OCI-LY7 (cell line): ENCODE measurements around the gene GRIP1. TPM values are rescaled to one million over a fixed set of nuclear protein-coding genes. Genes with fewer than 3 reads are reported as not detected.

Experiments
- BruUV-seq: library from RNA; stranded (reverse); fragments of 400-500 nt; replicated peaks from 2 replicates; lab custom pipeline; 2021; lab: Mats Ljungman, UMichigan
- CTCF ChIA-PET: fragments of 300-600 bp; sonication (Branson Sonifier 250); formaldehyde crosslinking; loops from one replicate; lab custom pipeline; 2022; ENCODE audit warnings: antibody characterized with exemption; ENCODE audit not compliant: unreplicated experiment; lab: Charles Lee
- POLR2A ChIA-PET: fragments of 300-600 bp; sonication (Branson Sonifier 250); formaldehyde crosslinking; loops from one replicate; lab custom pipeline; 2022; ENCODE audit warnings: antibody characterized with exemption; lab: Charles Lee
- DNase-seq: peaks from one replicate; pipeline ENCODE4 v3.0.0-alpha.2; 2015; ENCODE audit warnings: low spot score
- H2AFZ ChIP-seq: fragments of 200-600 bp; sonication (generic), shearing (Covaris generic); 2 replicates; pipeline ENCODE4 v1.6.1; 2014; ENCODE audit warnings: mild to moderate bottlenecking, antibody characterized with exemption, low read length, moderate library complexity
- H3K27ac ChIP-seq: fragments of 200-600 bp; sonication (generic); 2 replicates; pipeline ENCODE4 v1.5.1; 2014; ENCODE audit warnings: mixed run types, low read depth, mild to moderate bottlenecking, moderate library complexity, low read length, inconsistent platforms; ENCODE audit not compliant: poor library complexity, severe bottlenecking
- H3K36me3 ChIP-seq: fragments of 200-600 bp; sonication (generic); 2 replicates; pipeline ENCODE4 v1.6.1; 2014; ENCODE audit warnings: mild to moderate bottlenecking, antibody characterized with exemption, low read length, moderate library complexity, mixed read lengths; ENCODE audit not compliant: insufficient read depth
- H3K4me1 ChIP-seq: fragments of 200-600 bp; sonication (generic); 2 replicates; pipeline ENCODE4 v1.5.1; 2014; ENCODE audit warnings: mild to moderate bottlenecking, low read length; ENCODE audit not compliant: insufficient read depth, poor library complexity, severe bottlenecking
- H3K4me2 ChIP-seq: fragments of 200-600 bp; sonication (generic); 2 replicates; pipeline ENCODE4 v1.6.1; 2014; ENCODE audit warnings: mild to moderate bottlenecking, low read length
- H3K4me3 ChIP-seq: fragments of 200-600 bp; sonication (generic); 2 replicates; pipeline ENCODE4 v1.5.1; 2014; ENCODE audit warnings: mild to moderate bottlenecking, low read depth, low read length; ENCODE audit not compliant: poor library complexity, severe bottlenecking
- H3K79me2 ChIP-seq: fragments of 200-600 bp; sonication (generic); 2 replicates; pipeline ENCODE4 v1.6.1; 2016; ENCODE audit warnings: low read depth, mild to moderate bottlenecking, low read length, moderate library complexity, mixed read lengths; ENCODE audit not compliant: insufficient read depth
- H3K9me2 ChIP-seq: fragments of 200-600 bp; sonication (generic); 2 replicates; pipeline ENCODE4 v1.6.1; 2016; ENCODE audit warnings: mild to moderate bottlenecking, low read length, mixed read lengths; ENCODE audit not compliant: insufficient read depth
- H3K9me3 ChIP-seq: fragments of 200-600 bp; sonication (generic); 2 replicates; pipeline ENCODE4 v1.6.1; 2014; ENCODE audit warnings: mild to moderate bottlenecking, mixed run types, low read length, mixed read lengths
- H4K20me1 ChIP-seq: fragments of 200-600 bp; sonication (generic); 2 replicates; pipeline ENCODE4 v1.6.1; 2014; ENCODE audit warnings: mild to moderate bottlenecking, antibody characterized with exemption, low read length, moderate library complexity, mixed read lengths; ENCODE audit not compliant: insufficient read depth
- EZH2phosphoT487 ChIP-seq: fragments of 200-600 bp; sonication (generic); IDR thresholded peaks from 2 replicates; pipeline ENCODE4 v1.6.1; 2018; ENCODE audit warnings: low read depth, borderline replicate concordance, mild to moderate bottlenecking, mixed run types, antibody characterized with exemption, low read length, moderate library complexity, mixed read lengths
- intact Hi-C: fragments of 100-400 bp; cut with micrococcal nuclease; formaldehyde crosslinking; loops from one replicate; pipeline ENCODE4 v1.10.0; 2022; ENCODE audit not compliant: unreplicated experiment
- total RNA-seq, 2 experiments: library from RNA; depleted of rRNA in 1 of 2; stranded (reverse); fragments of >200 nt in 1 of 2; shearing (Covaris generic) in 1 of 2; gene quantifications; 2 replicates each; pipeline ENCODE4 v1.2.3, GENCODE V29; 2014 to 2022
- TF ChIP-seq, protein P1 (sequence below): fragments of 200-600 bp; sonication (generic); conservative IDR thresholded peaks from 2 replicates; pipeline ENCODE4 v1.5.1; 2014; ENCODE audit warnings: mild to moderate bottlenecking, antibody characterized with exemption, low read length, moderate library complexity, mixed read lengths

Gene GRIP1
- total RNA-seq, 2 experiments from 2014 or later, result 4.1 to 7.6 TPM

DNA sequence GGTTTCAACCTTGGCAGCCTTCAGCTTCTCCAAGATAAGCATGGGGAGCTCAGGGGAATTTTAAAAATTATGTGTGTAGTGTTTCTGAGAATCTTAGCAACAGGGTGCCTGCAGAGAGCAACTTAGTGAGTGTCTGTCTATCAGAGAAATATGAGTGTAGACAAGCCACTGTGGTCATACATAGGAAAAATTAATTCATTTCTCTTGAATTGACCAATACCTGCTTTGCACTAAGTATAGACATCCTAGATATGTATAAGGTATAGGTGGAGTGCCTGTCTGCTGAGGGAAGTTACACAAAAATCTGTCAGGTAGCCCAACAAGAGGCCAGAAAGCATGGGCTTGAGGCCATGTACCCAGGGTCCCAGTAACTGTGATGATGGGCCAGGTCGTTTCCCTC, 355.9 kb downstream of the GRIP1 start:
- no peaks in the 10 kb centered on the region; the same call in 1 of the 2 replicates for H3K9me2 ChIP-seq
- POLR2A ChIA-PET, result no interaction called here
- no peaks in the 10 kb centered on the region for H3K79me2 ChIP-seq
- no peaks in the 10 kb centered on the region for H4K20me1 ChIP-seq
- H3K9me3 ChIP-seq, result no peaks in the 10 kb centered on the region
- H3K4me1 ChIP-seq, result no peaks in the 10 kb centered on the region
- intact Hi-C loops, result no loop called here
- H3K36me3 ChIP-seq, result peaks cover 4% of the 10 kb centered on the region; the same call in 1 of the 2 replicates
- no peak overlapping the region for H3K27ac ChIP-seq
- no peak overlapping the region for H3K4me2 ChIP-seq
- DNase-seq, result no peak
- no peak overlapping the region for H3K4me3 ChIP-seq
- TF ChIP-seq, protein P1, sequence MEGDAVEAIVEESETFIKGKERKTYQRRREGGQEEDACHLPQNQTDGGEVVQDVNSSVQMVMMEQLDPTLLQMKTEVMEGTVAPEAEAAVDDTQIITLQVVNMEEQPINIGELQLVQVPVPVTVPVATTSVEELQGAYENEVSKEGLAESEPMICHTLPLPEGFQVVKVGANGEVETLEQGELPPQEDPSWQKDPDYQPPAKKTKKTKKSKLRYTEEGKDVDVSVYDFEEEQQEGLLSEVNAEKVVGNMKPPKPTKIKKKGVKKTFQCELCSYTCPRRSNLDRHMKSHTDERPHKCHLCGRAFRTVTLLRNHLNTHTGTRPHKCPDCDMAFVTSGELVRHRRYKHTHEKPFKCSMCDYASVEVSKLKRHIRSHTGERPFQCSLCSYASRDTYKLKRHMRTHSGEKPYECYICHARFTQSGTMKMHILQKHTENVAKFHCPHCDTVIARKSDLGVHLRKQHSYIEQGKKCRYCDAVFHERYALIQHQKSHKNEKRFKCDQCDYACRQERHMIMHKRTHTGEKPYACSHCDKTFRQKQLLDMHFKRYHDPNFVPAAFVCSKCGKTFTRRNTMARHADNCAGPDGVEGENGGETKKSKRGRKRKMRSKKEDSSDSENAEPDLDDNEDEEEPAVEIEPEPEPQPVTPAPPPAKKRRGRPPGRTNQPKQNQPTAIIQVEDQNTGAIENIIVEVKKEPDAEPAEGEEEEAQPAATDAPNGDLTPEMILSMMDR, result no peak
- TF ChIP-seq EZH2phosphoT487, result no peak
- CTCF ChIA-PET, result no interaction called here
- no peak overlapping the region for H2AFZ ChIP-seq
- BruUV-seq, result no TSS peak

DNA sequence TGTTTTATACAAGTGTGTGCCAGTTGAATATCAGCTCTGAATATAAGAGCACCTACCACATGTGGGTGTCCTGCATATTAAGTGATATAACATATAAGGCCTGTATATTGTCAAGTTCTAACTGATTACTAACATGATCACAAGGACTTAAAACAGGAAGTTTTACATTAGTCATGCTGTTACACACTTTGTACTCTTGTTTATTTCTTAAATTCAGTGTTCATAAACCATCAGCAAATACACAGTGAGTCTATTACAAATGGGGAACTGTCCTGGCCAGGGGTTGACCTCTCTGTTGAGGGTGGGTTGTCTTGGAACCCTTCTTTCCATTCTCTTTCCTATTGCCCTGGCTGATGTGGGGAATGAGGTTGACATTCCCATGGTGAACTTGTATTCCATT, 357.4 kb downstream of the GRIP1 start:
- no TSS peak for BruUV-seq
- no peaks in the 10 kb centered on the region for H3K79me2 ChIP-seq
- ChIA-PET CTCF (no interaction called here), POLR2A (interaction anchor here (0.5 to 1.4 kb wide), 2 partner anchors 13 to 531 kb away, joined by 3 to 4 read pairs; no protein-coding TSS in a partner anchor)
- TF ChIP-seq EZH2phosphoT487, result no peak
- TF ChIP-seq, protein P1, result no peak
- DNase-seq, result no peak
- H3K4me3 ChIP-seq, result no peak overlapping the region
- peaks cover 4% of the 10 kb centered on the region; the same call in 1 of the 2 replicates for H3K36me3 ChIP-seq
- no peaks in the 10 kb centered on the region for H3K4me1 ChIP-seq
- H4K20me1 ChIP-seq, result no peaks in the 10 kb centered on the region
- H3K9me2 ChIP-seq, result no peaks in the 10 kb centered on the region; the same call in 1 of the 2 replicates
- no peak overlapping the region for H2AFZ ChIP-seq
- no peaks in the 10 kb centered on the region for H3K9me3 ChIP-seq
- H3K4me2 ChIP-seq, result no peak overlapping the region
- intact Hi-C loops, result no loop called here
- H3K27ac ChIP-seq, result no peak overlapping the region

DNA sequence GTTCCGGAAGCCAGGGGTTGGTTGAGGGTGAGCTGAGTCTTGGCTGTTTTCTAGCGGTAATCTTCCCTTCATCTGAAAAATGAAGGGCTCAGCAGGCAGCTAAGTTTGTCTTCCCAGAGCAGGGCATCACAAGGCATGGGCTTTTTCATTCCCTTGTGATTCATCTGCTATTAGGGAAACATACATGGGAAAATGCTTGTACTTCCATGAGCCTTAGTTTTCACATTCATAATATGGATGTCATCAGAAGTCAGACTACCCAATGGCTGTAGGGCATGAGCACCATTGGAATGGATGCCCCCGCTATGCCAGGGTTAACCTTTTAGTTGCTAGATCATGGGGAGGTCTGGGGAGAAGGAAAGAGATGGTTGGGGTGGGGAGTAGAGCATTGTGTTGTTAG, 357.9 kb downstream of the GRIP1 start:
- Histone ChIP-seq H3K9me2 (no peaks in the 10 kb centered on the region; the same call in 1 of the 2 replicates), H3K36me3 (peaks cover 4% of the 10 kb centered on the region; the same call in 1 of the 2 replicates), H3K4me3 (no peak overlapping the region), H4K20me1 (no peaks in the 10 kb centered on the region), H2AFZ (no peak overlapping the region), H3K79me2 (no peaks in the 10 kb centered on the region), H3K4me1 (no peaks in the 10 kb centered on the region), H3K27ac (no peak overlapping the region), H3K9me3 (no peaks in the 10 kb centered on the region), H3K4me2 (no peak overlapping the region)
- TF ChIP-seq EZH2phosphoT487, result no peak
- TF ChIP-seq, protein P1, result no peak
- ChIA-PET POLR2A (interaction anchor here (1.4 kb wide), 1 partner anchor 13 kb away, joined by 4 read pairs; no protein-coding TSS in a partner anchor), CTCF (no interaction called here)
- DNase-seq, result no peak
- intact Hi-C loops, result no loop called here
- no TSS peak for BruUV-seq
